OCI-LY3 (cell line): Measurements from ENCODE around the gene SLC35F6.

Experiments
- H2AFZ ChIP-seq: fragments of 200-600, 300-600 bp; shearing (Covaris generic); 2 replicates; pipeline ENCODE4 v1.6.0; 2014; ENCODE audit warnings: antibody characterized with exemption, low read depth, low read length
- H3K27ac ChIP-seq: fragments of 200-600, 300-600 bp; sonication (generic); 2 replicates; pipeline ENCODE4 v1.5.1; 2014; ENCODE audit warnings: mild to moderate bottlenecking, low read length, moderate library complexity, mixed read lengths
- H3K27me3 ChIP-seq: fragments of 200-600, 300-600 bp; sonication (generic); 2 replicates; pipeline ENCODE4 v1.6.1; 2014; ENCODE audit warnings: low read depth, low read length, mixed read lengths
- H3K36me3 ChIP-seq: fragments of 200-600, 300-600 bp; sonication (generic); replicated peaks from 2 replicates; pipeline ENCODE3; 2014; ENCODE audit warnings: low read depth, low read length, mixed read lengths
- H3K4me1 ChIP-seq: fragments of 300-600, 200-600 bp; sonication (generic); 2 replicates; pipeline ENCODE4 v1.6.1; 2014; ENCODE audit warnings: low read length, mixed read lengths
- H3K4me2 ChIP-seq: fragments of 200-600, 300-600 bp; sonication (generic); 2 replicates; pipeline ENCODE4 v1.6.1; 2014; ENCODE audit warnings: low read length, mixed read lengths
- H3K4me3 ChIP-seq: fragments of 300-600, 200-600 bp; sonication (generic); 2 replicates; pipeline ENCODE4 v1.5.1; 2014; ENCODE audit warnings: antibody characterized with exemption, mild to moderate bottlenecking, low read length, moderate library complexity
- H3K79me2 ChIP-seq: fragments of 300-600, 200-600 bp; shearing (Covaris generic); 2 replicates; pipeline ENCODE4 v1.6.1; 2014; ENCODE audit warnings: mild to moderate bottlenecking, low read length, mixed read lengths
- H3K9ac ChIP-seq: fragments of 300-600, 200-600 bp; shearing (Covaris generic); 2 replicates; pipeline ENCODE4 v1.6.0; 2014; ENCODE audit warnings: mild to moderate bottlenecking, low read length, moderate library complexity
- H3K9me3 ChIP-seq: fragments of 200-600, 300-600 bp; shearing (Covaris generic); 2 replicates; pipeline ENCODE4 v1.6.1; 2014; ENCODE audit warnings: low read length, mixed read lengths; ENCODE audit not compliant: insufficient read depth
- H4K20me1 ChIP-seq: fragments of 200-600, 300-600 bp; sonication (generic); 2 replicates; pipeline ENCODE4 v1.6.1; 2016; ENCODE audit warnings: low read length, mixed read lengths; ENCODE audit not compliant: insufficient read depth
- CTCF ChIP-seq: fragments of 200-600, 300-600 bp; sonication (generic); IDR thresholded peaks from 2 replicates; pipeline ENCODE4 v1.5.1; 2014; ENCODE audit warnings: antibody characterized with exemption, low read length, low read depth
- EZH2phosphoT487 ChIP-seq: fragments of 200-600 bp; shearing (Covaris generic); IDR thresholded peaks from 2 replicates; pipeline ENCODE4 v1.6.1; 2018; ENCODE audit warnings: antibody characterized with exemption, mixed run types, low read depth

Gene SLC35F6

GRCh38 chr2:26721115-26722032 lies 42.7 kb upstream of the SLC35F6 start:
- Histone ChIP-seq H3K9me3 (no peaks in the 10 kb centered on the region), H3K4me3 (no peak overlapping the region), H3K27me3 (no peaks in the 10 kb centered on the region), H3K9ac (no peak overlapping the region), H4K20me1 (no peaks in the 10 kb centered on the region), H2AFZ (no peak overlapping the region), H3K27ac (no peak overlapping the region), H3K4me1 (no peaks in the 10 kb centered on the region), H3K36me3 (no peaks in the 10 kb centered on the region), H3K79me2 (no peaks in the 10 kb centered on the region), H3K4me2 (no peak overlapping the region)
- TF ChIP-seq EZH2phosphoT487: no peak
- TF ChIP-seq CTCF: no peak

GRCh38 chr2:26722328-26722727 lies 41.8 kb upstream of the SLC35F6 start:
- Histone ChIP-seq H4K20me1 (no peaks in the 10 kb centered on the region), H3K27me3 (no peaks in the 10 kb centered on the region), H3K4me1 (no peaks in the 10 kb centered on the region), H3K27ac (no peak overlapping the region), H2AFZ (no peak overlapping the region), H3K9me3 (no peaks in the 10 kb centered on the region), H3K4me2 (no peak overlapping the region), H3K79me2 (no peaks in the 10 kb centered on the region), H3K4me3 (no peak overlapping the region), H3K9ac (no peak overlapping the region), H3K36me3 (no peaks in the 10 kb centered on the region)
- TF ChIP-seq EZH2phosphoT487 (no peak), CTCF (no peak)

- H4K20me1 ChIP-seq: no peaks in the 10 kb centered on the region
- no peak overlapping the region for H3K27ac ChIP-seq
- H3K4me1 ChIP-seq: no peaks in the 10 kb centered on the region
- no peaks in the 10 kb centered on the region for H3K79me2 ChIP-seq
- no peak overlapping the region for H3K4me2 ChIP-seq
- no peaks in the 10 kb centered on the region for H3K36me3 ChIP-seq
- H3K9me3 ChIP-seq: no peaks in the 10 kb centered on the region
- no peak for TF ChIP-seq CTCF
- H3K4me3 ChIP-seq: no peak overlapping the region
- H3K9ac ChIP-seq: no peak overlapping the region
- H2AFZ ChIP-seq: no peak overlapping the region
- H3K27me3 ChIP-seq: no peaks in the 10 kb centered on the region
Measured at GRCh38 chr2:26722911-26723310, 41.2 kb upstream of the SLC35F6 start.

GRCh38 chr2:26723475-26723874 lies 40.6 kb upstream of the SLC35F6 start:
- no peaks in the 10 kb centered on the region for H4K20me1 ChIP-seq
- H3K27me3 ChIP-seq: no peaks in the 10 kb centered on the region
- no peak overlapping the region for H3K27ac ChIP-seq
- no peak overlapping the region for H3K9ac ChIP-seq
- H3K79me2 ChIP-seq: no peaks in the 10 kb centered on the region
- H2AFZ ChIP-seq: no peak overlapping the region
- no peaks in the 10 kb centered on the region for H3K4me1 ChIP-seq
- no peak overlapping the region for H3K4me2 ChIP-seq
- TF ChIP-seq CTCF: no peak
- TF ChIP-seq EZH2phosphoT487: no peak
- H3K4me3 ChIP-seq: no peak overlapping the region
- no peaks in the 10 kb centered on the region for H3K9me3 ChIP-seq
- no peaks in the 10 kb centered on the region for H3K36me3 ChIP-seq
